Bronchial epithelial cell (primary cell): ENCODE results near the gene SLC22A2. TPM values are rescaled to one million over a fixed set of nuclear protein-coding genes. Genes with fewer than 3 reads are reported as not detected.

Source experiments
- DNase-seq: peaks from one replicate; pipeline ENCODE4 v3.0.0-alpha.2; 2010; ENCODE audit warnings: low read depth
- FAIRE-seq: peaks from 2 replicates; lab custom pipeline; 2011; peaks lifted over from hg19 to GRCh38; lab: Jason Lieb, UNC
- H3K27me3 ChIP-seq: 2 replicates; pipeline ENCODE4 v1.5.1; 2011; ENCODE audit warnings: low read length; ENCODE audit not compliant: control insufficient read depth, insufficient read depth
- H3K36me3 ChIP-seq: 2 replicates; pipeline ENCODE4 v1.5.1; 2011; ENCODE audit warnings: low read length; ENCODE audit not compliant: control insufficient read depth, insufficient read depth
- H3K4me3 ChIP-seq: 2 replicates; pipeline ENCODE4 v1.5.1; 2011; ENCODE audit warnings: mild to moderate bottlenecking, low read depth, low read length, control low read depth
- CTCF ChIP-seq: IDR thresholded peaks from 2 replicates; pipeline ENCODE4 v1.5.1; 2011; ENCODE audit warnings: mild to moderate bottlenecking, moderate library complexity, low read length, control low read depth, inconsistent platforms; ENCODE audit not compliant: insufficient read depth, severe bottlenecking
- total RNA-seq: library from RNA; depleted of rRNA; stranded (reverse); fragments of >200 nt; gene quantifications from 2 replicates; pipeline ENCODE4 v1.2.1, GENCODE V29; 2014

The SLC22A2 gene
- total RNA-seq, 1 donor from 2014 or later = not detected

DNA sequence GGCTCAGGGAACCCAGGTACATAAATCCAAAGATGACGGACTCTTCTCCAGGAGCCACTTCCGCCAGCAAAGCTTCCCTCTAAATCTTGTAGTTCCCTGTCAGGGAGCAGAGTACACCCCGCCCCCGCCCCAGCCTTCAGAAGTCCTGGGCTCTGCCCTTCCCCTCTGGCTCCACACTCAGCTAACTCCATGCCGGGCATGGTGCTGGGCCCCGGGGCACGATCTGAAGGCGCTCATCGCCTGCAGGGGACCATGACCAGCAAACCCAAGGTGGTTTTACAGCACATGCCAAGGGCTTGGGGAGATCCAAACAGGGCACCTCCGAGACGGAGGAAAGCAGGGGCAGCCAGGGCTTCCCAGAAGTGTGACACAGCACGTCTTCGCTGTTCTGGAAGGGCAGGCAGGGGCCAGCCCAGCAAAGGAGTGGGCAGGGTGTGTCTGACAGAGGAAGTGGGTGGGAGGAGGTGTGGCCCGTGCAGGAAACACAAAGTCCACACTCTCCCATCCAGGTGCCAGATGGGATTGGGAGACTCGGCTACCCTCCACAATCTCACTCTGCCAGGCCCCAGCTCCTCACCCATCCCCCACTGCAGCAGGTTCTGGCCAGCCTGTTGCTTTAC is 41.6 kb upstream of the SLC22A2 start:
- Histone ChIP-seq H3K27me3 (no peaks in the 10 kb centered on the region), H3K4me3 (no peak overlapping the region), H3K36me3 (no peaks in the 10 kb centered on the region)
- FAIRE-seq (no peak), DNase-seq (peak; percentile 86)
- no peak for TF ChIP-seq CTCF

- Histone ChIP-seq H3K27me3 (no peaks in the 10 kb centered on the region), H3K36me3 (no peaks in the 10 kb centered on the region), H3K4me3 (no peak overlapping the region)
- TF ChIP-seq CTCF = no peak
- DNase-seq = no peak
- no peak for FAIRE-seq
Observed at GRCh38 chr6:160299559-160299958, 40.9 kb upstream of the SLC22A2 start.

DNA sequence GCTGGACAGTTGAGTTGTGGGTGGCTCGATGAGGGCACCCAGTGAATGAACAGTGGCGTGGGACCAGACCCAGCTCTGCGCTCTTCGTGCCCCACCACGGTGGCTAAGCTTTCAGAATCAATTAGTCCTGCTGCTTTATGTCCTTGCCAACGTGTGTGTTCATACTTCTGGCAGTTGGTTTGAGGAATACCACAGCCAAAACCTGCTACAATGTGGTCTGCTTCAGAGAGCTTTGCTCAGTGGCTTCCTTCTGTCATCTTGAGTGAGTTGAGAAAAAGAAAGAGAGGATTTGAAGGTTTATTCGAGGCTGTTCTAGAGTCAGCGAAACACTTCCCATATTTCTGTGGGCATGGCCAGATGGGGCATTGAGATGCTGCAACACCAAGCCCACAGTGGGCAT is 39.5 kb upstream of the SLC22A2 start:
- no peaks in the 10 kb centered on the region for H3K36me3 ChIP-seq
- no peak for TF ChIP-seq CTCF
- FAIRE-seq = peak; percentile 7
- no peak overlapping the region for H3K4me3 ChIP-seq
- H3K27me3 ChIP-seq = no peaks in the 10 kb centered on the region
- no peak for DNase-seq

DNA sequence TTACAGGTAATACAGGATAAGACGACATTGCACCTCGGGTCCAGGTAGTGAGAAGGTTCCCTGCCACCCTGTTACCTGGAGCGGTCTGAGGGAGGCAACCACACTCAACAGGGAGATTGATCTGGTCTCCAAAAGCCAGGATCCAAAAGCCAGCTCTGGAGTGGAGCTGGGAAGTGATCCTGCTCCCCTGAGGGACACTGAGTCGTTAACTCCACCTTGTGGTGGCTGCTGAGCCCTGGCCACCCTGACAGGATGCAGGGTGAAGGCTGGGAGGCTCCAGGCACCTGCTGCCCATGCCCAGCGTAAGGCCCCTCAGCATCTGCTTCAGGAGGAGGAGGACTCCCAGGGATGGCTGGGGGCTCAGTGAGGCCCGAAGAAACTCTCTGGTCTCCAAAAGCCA is 38.7 kb upstream of the SLC22A2 start:
- no peak for FAIRE-seq
- H3K27me3 ChIP-seq = no peaks in the 10 kb centered on the region
- no peak overlapping the region for H3K4me3 ChIP-seq
- H3K36me3 ChIP-seq = no peaks in the 10 kb centered on the region
- DNase-seq = no peak
- TF ChIP-seq CTCF = peak; percentile 40

GRCh38 chr6:160293844-160294243 is 35.2 kb upstream of the SLC22A2 start:
- Histone ChIP-seq H3K36me3 (no peaks in the 10 kb centered on the region), H3K27me3 (no peaks in the 10 kb centered on the region), H3K4me3 (no peak overlapping the region)
- DNase-seq (peak; percentile 22), FAIRE-seq (no peak)
- no peak for TF ChIP-seq CTCF

DNA sequence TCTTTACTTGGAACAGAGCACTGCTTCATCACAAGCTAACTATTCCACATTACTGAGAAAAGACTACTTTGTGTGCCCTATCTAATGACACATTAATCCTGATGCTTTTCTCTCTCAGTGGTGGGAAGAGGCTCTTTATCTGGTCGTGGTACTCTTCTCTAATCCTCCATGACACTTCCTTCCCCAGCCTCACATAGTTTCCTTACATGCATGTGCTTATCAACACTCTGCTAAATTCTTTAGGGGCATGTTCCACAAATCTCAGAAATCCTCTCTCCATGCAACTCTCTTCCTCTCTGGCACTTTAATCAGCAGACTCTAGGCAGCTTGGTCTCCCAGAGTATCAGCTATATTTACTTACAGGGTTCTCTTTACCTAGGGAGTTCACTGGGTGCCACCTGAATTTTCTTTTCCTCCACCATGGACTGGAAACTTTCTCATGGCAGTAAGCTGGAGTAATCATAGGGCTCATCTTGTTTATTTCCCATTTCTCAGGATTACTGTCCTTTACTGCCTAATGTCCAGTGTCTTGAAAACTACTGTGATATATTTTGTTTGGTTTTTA is 27.0 kb upstream of the SLC22A2 start:
- Histone ChIP-seq H3K4me3 (no peak overlapping the region), H3K27me3 (no peaks in the 10 kb centered on the region), H3K36me3 (no peaks in the 10 kb centered on the region)
- DNase-seq (no peak), FAIRE-seq (no peak)
- TF ChIP-seq CTCF = no peak
